Inferior parietal cortex (tissue), 1 donor: ENCODE data around the gene DOHH.
"Not testable (repeated sequence)": the region's sequence is repeated elsewhere in the genome, so short reads cannot be mapped to it uniquely, and the experiment has no call there.

Source experiments
- DNase-seq: peaks from one replicate; pipeline ENCODE4 v3.0.0-alpha.2; 2016; ENCODE audit errors: extremely low spot score

DOHH gene

DNA sequence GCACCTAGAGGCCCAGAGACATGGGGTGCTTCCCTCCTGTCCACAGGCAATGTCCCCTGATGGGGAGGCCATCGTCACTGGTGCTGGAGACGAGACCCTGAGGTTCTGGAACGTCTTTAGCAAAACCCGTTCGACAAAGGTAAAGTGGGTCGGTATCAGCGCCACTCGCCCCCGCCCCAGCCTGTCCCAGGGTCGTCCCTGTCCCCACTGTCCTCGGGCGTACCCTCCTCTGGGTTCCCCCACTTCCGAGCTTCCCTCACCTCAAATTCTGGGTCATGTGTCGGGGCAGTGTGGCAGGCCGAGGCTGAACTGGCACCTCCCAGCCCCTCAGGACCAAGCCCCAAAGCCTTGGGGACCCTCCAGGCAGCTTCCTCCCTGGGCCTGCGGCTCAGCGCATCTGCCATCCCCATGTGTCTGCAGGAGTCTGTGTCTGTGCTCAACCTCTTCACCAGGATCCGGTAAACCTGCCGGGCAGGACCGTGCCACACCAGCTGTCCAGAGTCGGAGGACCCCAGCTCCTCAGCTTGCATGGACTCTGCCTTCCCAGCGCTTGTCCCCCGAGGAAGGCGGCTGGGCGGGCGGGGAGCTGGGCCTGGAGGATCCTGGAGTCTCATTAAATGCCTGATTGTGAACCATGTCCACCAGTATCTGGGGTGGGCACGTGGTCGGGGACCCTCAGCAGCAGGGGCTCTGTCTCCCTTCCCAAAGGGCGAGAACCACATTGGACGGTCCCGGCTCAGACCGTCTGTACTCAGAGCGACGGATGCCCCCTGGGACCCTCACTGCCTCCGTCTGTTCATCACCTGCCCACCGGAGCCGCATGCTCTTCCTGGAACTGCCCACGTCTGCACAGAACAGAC, 34.1 kb upstream of the DOHH start:
- no peak for DNase-seq

DNA sequence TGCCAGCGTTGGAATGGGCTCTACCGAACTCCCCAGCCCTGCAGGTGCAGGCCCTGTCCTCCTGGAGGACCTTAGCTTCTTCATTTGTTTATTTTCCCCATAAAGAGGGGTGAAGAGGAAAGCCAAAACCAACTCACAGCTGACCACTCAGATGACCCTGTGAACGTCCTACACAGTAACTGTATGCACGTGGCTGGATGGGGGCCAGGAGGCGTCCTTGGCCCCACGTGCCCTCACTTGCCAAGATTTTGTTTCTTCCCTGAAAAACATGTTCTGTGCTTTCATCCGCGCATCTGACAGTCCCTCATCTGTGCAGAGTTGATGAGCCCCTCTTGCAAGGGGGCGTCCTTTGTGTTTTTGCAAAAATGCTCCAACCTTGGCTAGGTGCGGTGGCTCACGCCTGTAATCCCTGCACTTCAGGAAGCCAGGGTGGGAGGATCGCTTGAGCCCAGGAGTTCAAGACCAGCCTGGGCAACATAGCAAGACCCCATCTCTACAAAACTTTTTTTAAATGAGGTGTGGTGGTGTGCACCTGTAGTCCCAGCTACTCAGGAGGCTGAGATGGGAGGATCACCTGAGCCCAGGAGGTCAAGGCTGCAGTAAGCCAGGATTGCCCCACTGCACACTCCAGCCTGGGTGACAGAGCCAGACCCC, 33.2 kb upstream of the DOHH start:
- no peak for DNase-seq

DNA sequence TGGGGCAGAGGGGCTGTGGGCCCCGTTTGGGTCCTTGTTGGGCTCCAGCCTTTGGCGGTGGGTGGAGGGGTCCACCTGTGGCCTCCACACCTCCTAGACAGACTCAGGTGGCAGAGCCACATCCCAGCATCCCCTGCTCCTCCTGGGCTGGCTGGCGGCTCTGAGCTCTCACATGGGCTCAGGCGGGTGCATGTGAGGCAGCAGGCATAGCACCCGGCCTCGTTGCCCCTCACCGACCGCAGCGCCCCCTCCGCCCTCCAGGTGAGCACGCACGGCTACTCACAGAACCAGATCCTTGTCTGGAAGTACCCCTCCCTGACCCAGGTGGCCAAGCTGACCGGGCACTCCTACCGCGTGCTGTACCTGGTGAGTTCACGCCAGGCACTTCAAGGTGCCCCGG, 32.6 kb upstream of the DOHH start:
- no peak for DNase-seq

DNA sequence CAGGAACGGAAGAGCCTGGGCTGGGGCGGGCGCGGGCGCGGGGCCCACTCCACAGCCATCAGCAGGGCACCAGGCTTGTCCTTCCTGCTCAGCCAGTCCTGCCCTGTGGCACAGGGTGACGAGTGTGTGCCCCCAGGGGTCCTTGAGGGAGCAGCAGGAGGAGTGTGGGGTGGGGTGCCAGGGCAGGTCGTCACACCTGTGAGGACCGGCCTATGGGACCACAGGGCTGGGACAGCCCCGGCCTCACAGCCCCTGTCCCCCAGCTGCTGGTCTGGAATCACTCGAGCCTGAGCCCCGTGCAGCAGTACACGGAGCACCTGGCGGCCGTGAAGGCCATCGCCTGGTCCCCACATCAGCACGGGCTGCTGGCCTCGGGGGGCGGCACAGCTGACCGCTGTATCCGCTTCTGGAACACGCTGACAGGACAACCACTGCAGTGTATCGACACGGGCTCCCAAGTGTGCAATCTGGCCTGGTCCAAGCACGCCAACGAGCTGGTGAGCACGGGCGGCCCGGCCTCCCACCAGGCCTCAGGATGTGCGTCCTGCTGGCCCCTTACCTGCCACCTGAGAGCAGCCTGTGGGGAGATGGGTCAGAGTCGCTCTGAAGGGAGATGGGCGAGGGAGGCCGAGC, 31.8 kb upstream of the DOHH start:
- DNase-seq = no peak

DNA sequence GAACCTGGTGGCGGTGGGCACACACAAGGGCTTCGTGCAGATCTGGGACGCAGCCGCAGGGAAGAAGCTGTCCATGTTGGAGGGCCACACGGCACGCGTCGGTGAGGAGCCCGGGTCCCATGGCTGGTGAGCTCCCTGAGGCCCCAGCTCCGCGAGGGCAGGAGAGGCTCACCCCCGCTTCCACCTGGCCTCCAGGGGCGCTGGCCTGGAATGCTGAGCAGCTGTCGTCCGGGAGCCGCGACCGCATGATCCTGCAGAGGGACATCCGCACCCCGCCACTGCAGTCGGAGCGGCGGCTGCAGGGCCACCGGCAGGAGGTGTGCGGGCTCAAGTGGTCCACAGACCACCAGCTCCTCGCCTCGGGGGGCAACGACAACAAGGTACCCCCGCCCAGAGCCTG, 31.2 kb upstream of the DOHH start:
- no peak for DNase-seq

DNA sequence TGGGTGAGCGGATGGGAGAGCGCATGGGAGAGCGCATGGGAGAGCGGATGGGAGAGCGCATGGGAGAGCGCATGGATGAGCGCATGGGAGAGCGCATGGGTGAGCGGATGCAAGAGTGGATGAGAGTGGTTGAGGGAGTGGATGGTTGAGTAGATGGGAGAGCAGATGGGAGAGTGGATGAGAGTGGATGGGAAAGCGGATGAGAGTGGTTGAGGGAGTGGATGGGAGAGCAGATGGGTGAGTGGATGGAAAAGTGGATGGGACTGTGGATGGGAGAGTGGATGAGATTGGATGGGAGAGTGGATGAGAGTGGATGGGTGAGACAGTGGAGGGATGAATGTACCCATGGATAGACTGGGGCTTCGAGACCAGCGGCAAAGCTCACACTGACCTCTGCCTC, 29.9 kb upstream of the DOHH start:
- DNase-seq = no peak

DNA sequence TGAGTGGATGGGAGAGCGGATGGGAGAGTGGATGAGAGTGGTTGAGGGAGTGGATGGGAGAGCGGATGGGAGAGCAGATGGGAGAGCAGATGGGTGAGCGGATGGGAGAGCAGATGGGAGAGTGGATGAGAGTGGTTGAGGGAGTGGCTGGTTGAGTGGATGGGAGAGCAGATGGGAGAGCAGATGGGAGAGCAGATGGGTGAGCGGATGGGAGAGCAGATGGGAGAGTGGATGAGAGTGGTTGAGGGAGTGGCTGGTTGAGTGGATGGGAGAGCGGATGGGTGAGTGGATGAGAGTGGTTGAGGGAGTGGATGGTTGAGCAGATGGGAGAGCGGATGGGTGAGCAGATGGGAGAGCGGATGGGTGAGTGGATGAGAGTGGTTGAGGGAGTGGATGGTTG, 28.8 kb upstream of the DOHH start:
- DNase-seq = not testable (repeated sequence)

DNA sequence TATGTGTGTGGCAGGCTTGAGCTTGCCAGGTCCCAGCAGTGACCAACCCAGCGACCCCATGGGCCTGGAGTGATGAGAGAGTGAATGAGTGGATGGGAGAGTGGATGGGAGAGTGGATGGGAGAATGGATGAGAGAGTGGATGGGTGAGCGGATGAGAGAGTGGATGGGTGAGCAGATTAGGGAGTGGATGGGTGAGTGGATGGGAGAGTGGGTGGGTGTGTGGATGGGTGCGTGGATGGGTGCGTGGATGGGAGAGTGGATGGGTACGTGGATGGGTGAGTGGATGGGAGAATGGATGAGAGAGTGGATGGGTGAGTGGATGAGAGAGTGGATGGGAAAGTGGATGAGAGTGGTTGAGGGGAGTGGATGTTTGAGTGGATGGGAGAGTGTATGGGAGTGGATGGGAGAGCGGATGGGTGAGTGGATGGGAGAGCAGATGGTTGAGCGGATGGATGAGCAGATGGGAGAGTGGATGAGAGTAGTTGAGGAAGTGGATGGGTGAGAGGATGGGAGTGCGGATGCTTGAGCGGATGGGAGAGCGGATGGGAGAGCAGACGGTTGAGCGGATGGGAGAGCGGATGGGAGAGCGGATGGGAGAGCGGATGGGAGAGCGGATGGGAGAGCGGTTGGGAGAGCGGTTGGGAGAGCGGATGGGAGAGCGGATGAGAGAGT, 28.2 kb upstream of the DOHH start:
- no peak for DNase-seq

DNA sequence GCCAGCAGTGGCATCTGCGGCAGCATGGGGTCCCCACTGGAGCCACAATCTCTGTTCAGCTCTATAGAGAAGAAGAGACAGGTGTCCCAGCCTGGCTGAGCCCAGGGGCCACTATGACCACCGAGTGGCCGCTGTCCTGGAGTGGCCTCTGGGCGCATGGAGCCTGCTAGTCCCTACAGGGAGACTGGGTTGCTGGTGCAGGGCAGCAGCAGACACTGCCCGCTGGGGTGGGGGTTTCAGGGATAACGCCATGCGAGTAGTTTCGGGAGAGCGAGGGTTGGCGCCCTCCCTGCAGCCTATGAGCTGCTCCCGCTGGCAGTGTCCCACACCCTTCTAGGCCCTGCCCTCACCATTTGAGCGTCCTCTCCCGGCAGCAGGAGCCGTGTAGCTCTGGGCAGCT, 27.6 kb upstream of the DOHH start:
- DNase-seq = no peak

DNA sequence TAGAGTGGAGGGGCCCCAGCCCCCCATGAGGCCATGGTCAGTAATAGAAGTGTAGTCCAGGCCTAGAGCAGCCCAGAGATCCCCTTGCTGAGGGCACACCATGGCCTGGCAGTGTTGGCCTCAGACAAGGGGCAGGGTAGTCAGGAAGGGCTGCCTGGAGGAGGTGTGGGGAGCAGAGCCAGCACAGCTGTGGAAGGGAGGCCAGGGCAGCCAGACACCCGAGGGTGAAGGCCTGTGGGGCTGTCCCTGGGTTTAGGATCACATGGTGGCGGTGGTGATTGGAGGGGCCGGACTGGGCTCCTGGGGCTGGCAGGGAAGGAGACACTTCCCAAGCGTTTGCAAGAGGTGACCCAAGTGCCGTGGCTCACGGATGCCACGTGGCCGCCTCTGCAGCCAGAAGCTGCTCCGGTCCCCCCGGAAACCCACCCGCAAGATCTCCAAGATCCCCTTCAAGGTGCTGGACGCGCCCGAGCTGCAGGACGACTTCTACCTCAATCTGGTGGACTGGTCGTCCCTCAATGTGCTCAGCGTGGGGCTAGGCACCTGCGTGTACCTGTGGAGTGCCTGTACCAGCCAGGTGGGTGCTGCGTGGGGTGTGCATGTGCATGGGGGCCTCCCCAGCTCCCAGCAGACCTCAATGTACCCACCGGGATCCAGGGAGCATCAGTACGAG, 26.9 kb upstream of the DOHH start:
- DNase-seq = no peak

DNA sequence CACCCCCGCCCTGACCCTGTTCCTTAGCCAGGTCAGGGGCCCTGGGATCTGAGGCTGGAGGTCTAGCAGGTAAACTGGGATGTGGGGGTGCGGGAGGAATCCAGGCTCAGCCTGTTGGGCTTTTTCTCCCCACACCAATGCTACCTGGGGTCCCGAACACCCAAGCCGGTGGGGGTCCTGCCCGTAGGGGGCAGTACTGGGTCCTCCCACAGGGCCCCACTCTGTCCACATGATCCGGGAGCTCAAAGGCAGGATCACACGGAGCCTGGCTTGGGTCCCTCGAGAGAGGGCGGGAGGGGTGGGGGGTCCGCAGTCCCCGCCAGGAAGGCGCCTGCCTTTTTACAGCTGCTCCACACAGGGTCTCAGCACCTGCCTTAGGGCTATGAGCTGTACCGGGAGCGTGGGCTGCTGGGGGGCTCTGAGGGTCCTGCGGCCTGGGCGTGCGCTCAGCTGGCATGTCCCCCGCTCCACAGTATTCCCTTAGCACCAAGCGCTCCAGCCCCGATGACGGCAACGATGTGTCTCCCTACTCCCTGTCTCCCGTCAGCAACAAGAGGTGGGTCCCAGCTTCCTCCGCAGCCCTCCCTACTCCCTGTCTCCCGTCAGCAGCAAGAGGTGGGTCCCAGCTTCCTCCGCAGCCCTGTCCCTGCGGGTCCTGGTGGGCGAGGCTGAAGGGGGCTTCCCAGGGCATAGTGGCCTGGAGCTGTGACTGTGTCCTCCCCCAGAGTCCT, 26.2 kb upstream of the DOHH start:
- no peak for DNase-seq

DNA sequence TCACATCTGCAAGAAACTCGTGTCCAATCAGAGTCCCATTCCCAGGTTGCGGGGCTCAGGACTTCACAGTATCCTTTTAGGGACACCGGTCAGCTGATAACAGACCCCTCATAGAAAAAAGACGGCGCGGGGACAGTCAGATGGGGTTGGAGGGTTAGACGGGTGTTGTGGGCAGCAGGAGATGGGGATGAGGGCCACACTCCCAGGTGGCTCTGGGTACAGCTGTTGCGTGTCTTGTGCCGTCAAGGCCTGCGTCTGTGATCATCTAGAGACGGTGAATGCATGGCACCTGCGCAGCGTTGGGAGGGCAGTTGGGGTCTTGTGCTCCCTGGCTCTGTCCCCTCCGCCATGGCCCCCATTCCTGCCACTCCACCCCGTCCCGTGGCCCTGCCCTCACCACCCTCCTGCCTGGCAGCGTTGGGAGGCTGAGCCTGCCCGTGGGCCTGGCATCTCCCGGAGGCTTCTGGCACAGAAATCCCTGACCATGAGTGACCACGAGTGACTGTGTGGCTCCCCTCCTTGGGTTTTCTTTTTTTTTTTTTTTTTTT, 24.5 kb upstream of the DOHH start:
- no peak for DNase-seq

DNA sequence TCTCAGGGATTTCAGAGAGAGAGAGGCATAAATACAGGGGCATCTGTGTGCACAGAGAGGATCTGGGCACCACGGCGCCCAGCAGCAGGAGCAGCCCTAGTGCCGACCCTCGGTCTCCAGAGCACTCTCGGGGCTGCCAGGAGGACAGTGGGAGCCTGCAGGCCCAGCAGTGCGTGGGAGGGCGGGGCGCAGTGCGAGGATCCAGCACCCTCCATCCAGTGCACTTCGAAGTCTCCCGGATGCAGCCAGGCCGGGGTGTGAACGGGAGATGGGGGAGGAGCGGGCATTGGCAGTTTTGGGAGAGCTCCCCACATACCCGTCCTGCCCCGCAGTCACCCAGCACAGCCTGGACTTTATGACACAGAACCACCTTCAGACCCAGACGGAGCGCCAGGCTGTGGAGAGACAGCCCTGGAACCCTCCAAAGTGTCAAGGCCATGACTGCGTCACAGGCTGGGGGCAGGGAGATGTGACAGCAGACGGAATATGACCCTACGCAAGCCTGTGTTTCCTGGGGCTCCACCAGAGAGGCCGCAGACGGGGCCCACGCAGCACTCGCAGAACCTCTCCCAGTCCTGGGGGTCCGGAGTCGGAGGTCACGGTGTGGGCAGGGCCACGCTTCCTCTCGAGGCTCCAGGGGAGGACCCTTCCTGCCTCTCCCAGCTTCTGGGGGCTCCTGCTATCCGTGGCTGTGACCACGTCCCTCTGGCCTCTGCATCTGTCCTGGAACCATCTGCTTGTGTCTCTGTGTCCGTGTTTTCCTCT, 23.8 kb upstream of the DOHH start:
- no peak for DNase-seq

DNA sequence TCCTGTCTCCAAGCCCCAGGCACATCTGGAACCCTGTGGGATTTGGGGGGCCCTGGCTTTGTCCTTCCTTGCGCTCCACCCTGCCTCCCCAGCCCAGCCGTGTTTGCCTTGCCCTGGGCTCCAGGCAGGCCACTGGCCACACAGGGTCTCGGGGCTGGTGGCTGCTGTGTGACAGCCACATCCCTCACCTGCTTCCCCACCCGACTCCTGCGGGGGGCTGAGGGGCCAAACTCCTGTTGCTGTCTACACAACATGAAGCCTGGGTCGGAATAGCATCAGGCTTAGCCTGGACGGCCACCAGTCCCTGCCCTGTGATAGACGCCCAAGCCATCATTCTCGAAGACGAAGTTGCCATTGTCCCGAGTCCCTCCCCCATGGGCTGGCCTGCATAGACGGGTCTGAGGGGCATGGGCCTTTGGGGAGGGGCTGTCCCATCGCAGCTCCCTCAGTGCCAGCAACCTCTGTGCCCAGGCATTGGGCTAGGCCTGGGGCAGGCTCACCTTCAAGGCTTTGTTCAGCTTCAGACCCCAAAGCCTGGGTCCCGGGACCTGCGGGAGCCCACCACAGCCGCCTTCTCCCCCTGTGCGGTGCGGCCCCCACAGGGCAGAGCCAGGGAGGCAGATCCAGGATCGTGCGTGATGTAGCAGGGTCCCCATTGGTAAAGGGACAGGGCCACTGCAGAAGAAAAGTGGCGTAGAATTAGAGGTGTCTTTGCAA, 23.0 kb upstream of the DOHH start:
- no peak for DNase-seq

DNA sequence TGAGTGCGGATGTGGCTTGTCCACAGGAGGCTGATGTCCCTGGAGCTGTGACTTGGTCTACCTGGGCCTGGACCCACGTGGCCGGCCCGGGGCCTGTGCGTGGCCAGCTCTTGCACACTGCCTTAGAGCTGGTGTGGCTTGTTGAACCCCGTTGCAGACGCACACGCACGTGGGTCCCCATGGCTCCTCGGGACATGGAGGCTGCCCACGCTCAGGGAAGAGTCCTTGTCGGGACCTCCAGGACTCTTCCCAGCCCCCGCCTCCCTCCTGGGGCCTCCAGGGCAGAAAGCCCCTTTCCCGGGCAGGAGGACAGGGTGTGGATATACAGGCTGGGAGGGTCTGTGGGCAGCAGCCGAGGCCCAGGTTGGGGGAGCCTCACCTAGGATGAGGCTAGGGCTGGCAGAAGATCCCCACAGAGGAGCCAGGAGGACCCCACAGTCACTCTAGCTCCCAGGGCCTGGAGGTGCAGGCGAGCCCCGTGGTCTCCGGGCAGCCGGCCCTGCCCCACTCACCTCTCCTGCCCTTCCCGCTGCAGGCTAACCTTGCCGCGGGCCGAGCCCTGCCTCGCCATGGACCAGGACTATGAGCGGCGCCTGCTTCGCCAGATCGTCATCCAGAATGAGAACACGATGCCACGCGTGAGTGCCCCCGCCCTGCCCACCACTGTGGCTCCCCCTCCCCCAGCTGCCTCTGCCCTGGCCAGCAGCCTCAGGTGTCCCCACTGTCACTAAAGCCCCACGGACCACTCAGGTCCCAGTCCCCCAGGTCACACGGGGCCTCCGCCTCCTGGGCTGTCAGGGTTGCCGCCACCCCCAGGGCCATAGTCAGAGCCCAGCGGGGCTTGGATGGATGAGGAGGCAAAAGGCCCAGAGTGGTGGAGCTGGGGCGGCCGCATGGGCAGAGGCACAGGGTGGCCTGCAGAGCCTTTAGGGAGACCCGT, 22.2 kb upstream of the DOHH start:
- DNase-seq = no peak

DNA sequence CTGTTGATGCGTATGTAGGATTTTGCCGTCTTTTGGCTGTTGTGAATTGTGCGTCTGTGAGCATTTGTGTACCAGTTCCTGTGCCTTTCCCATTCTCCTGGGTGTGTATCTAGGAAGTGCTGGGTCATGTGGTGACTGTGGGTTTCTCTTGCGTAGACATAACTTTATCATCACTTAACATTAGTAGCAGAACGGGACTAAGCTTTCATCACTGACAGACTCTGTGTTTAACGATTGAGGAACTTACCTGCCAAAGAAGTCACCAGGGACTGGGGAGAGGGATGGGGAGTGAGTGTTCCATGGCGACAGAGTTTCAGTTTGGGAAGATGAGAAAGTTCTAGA, 20.6 kb upstream of the DOHH start:
- no peak for DNase-seq

DNA sequence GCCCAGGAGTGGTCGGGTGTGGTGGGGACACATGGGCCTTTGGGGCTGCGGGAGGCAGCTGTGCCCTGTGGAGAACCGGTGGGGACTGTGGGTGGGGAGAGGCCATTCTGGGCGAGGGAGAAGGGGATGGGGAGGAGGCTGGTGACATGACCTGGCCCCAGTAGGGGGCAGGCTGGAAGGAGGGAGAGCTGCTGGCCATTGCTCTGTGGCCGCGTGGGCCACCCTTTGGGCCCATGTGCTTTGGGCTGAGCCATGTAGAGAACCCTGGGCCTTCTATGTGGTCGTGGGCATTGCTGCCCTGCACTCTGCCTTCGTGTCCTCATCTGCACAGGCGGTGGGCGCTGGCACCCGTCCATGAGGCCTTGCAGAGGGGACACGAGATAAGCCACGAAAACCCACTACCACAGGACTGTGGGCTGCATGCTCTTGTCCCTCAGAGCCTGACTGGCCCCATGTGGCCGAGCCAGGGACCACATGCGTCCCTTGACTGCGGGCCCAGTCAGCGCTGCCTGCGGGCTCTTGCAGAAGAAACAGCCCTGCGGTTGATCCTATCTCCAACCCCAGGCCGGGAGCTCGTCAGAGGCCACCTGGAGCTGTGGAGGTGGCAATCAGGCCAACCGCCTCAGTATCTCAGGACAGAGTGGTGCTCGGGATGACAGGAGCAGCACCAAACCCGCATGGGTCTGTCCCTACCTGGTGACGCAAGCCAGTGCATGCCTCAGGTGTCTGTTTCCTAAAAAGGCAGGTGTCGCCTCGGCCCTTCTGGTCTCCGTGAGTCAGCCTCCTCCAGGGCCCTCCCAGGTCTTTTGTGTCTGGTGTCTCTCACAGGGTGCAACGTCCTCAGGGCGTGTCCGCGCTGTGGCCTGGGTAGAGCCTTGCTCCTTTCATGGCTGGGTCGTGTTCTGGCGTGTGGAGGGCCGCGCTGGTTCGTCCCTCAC, 20.0 kb upstream of the DOHH start:
- DNase-seq = no peak
